BLaER1 treated with 17β-estradiol and CSF1 and Interleukin-3, amounts not matched to agents 10 nM and 100 nM (cell line): Measurements from ENCODE around the gene TOR1AIP2.

Experiments used
- H3K27ac ChIP-seq, 11 experiments: shearing (Covaris generic); formaldehyde crosslinking; 2 replicates each; pipeline ENCODE4 v1.8.1; 2022
- H3K27me3 ChIP-seq, 11 experiments: shearing (Covaris generic); formaldehyde crosslinking; 2 replicates each; pipeline ENCODE4 v1.8.1; 2022
- H3K36me3 ChIP-seq, 11 experiments: shearing (Covaris generic); formaldehyde crosslinking; 2 replicates each; pipeline ENCODE4 v1.8.1; 2022
- H3K4me1 ChIP-seq, 10 experiments: shearing (Covaris generic); formaldehyde crosslinking; 2 replicates each; pipeline ENCODE4 v1.8.1; 2022
- H3K4me2 ChIP-seq, 11 experiments: shearing (Covaris generic); formaldehyde crosslinking; 2 replicates each; pipeline ENCODE4 v1.8.1; 2022
- H3K4me3 ChIP-seq, 10 experiments: shearing (Covaris generic); formaldehyde crosslinking; 2 replicates each; pipeline ENCODE4 v1.8.1; 2022
- H3K9ac ChIP-seq, 11 experiments: shearing (Covaris generic); formaldehyde crosslinking; 2 replicates each; pipeline ENCODE4 v1.8.1; 2022
- H3K9me3 ChIP-seq, 11 experiments: shearing (Covaris generic); formaldehyde crosslinking; replicated peaks in 1 of 11; 2 replicates each; pipeline ENCODE4 v1.8.1; 2022
- H4K20me1 ChIP-seq, 11 experiments: shearing (Covaris generic); formaldehyde crosslinking; 2 replicates each; pipeline ENCODE4 v1.8.1; 2022
- Cebpa-rat ChIP-seq, 11 experiments: shearing (Covaris generic); IDR thresholded peaks; 2 replicates each; pipeline ENCODE4 v1.8.1; 2022

TOR1AIP2 gene

GRCh38 chr1:179917601-179918429 lies 40.2 kb upstream of the TOR1AIP2 start:
- Histone ChIP-seq H3K4me2 (no peak overlapping the region), H3K9me3 (no peaks in the 10 kb centered on the region), H3K27me3 (no peaks in the 10 kb centered on the region), H3K36me3 (peaks cover 76 to 98% (median 88%) of the 10 kb centered on the region in 11 experiments), H3K4me1 (peaks cover 0 to 7% (median 0%) of the 10 kb centered on the region in 10 experiments; a peak in 5 of 20 replicates), H4K20me1 (peaks cover 0 to 3% (median 0%) of the 10 kb centered on the region in 11 experiments; a peak in 1 of 22 replicates), H3K4me3 (no peak overlapping the region), H3K27ac (no peak overlapping the region), H3K9ac (no peak overlapping the region)
- no peak for TF ChIP-seq Cebpa-rat (IDR thresholded peaks at IDR 0.05)

- TF ChIP-seq Cebpa-rat (IDR thresholded peaks at IDR 0.05): no peak
- Histone ChIP-seq H3K4me3 (no peak overlapping the region), H3K36me3 (peaks cover 78 to 100% (median 92%) of the 10 kb centered on the region in 11 experiments), H3K9ac (no peak overlapping the region), H3K9me3 (no peaks in the 10 kb centered on the region), H4K20me1 (no peaks in the 10 kb centered on the region; a peak in 3 of 22 replicates), H3K27me3 (no peaks in the 10 kb centered on the region), H3K27ac (no peak overlapping the region), H3K4me1 (no peaks in the 10 kb centered on the region), H3K4me2 (no peak overlapping the region)
Measured at GRCh38 chr1:179911812-179912211, 34.2 kb upstream of the TOR1AIP2 start.

- Histone ChIP-seq H3K9me3 (no peaks in the 10 kb centered on the region), H3K27me3 (no peaks in the 10 kb centered on the region), H4K20me1 (no peaks in the 10 kb centered on the region; a peak in 3 of 22 replicates), H3K36me3 (peaks cover 74 to 100% (median 89%) of the 10 kb centered on the region in 11 experiments), H3K27ac (no peak overlapping the region), H3K4me1 (no peaks in the 10 kb centered on the region), H3K9ac (no peak overlapping the region), H3K4me3 (no peak overlapping the region), H3K4me2 (no peak overlapping the region)
- no peak for TF ChIP-seq Cebpa-rat (IDR thresholded peaks at IDR 0.05)
Measured at GRCh38 chr1:179910934-179911333, 33.3 kb upstream of the TOR1AIP2 start.

GRCh38 chr1:179889589-179889988 lies 12.0 kb upstream of the TOR1AIP2 start:
- no peak overlapping the region for H3K4me2 ChIP-seq
- no peak overlapping the region for H3K9ac ChIP-seq
- H3K4me3 ChIP-seq: no peak overlapping the region
- peaks cover 80 to 100% (median 85%) of the 10 kb centered on the region in 11 experiments for H3K36me3 ChIP-seq
- H3K4me1 ChIP-seq: peaks cover 17 to 45% (median 30%) of the 10 kb centered on the region in 10 experiments
- TF ChIP-seq Cebpa-rat (IDR thresholded peaks at IDR 0.05): no peak
- H3K27ac ChIP-seq: no peak overlapping the region
- peaks cover 0 to 33% (median 3%) of the 10 kb centered on the region in 11 experiments; a peak in 10 of 22 replicates for H4K20me1 ChIP-seq
- H3K27me3 ChIP-seq: no peaks in the 10 kb centered on the region
- H3K9me3 ChIP-seq: no peaks in the 10 kb centered on the region

GRCh38 chr1:179888071-179888470 lies 10.5 kb upstream of the TOR1AIP2 start:
- H3K4me2 ChIP-seq: peak overlapping the region; percentile 26 to 94 (median 56); a peak in 19 of 22 replicates
- H3K9ac ChIP-seq: peak overlapping the region in 5 of 11 experiments; percentile 6 to 59 (median 31); a peak in 4 of 22 replicates
- peaks cover 67 to 89% (median 72%) of the 10 kb centered on the region in 11 experiments for H3K36me3 ChIP-seq
- H3K4me3 ChIP-seq: peak overlapping the region in 3 of 10 experiments; percentile 15 to 36 (median 33); a peak in 5 of 20 replicates
- H3K9me3 ChIP-seq: no peaks in the 10 kb centered on the region
- peaks cover 0 to 33% (median 3%) of the 10 kb centered on the region in 11 experiments; a peak in 10 of 22 replicates for H4K20me1 ChIP-seq
- peak overlapping the region in 8 of 11 experiments; percentile 8 to 52 (median 28); a peak in 9 of 22 replicates for H3K27ac ChIP-seq
- H3K4me1 ChIP-seq: peaks cover 26 to 53% (median 39%) of the 10 kb centered on the region in 10 experiments
- no peaks in the 10 kb centered on the region for H3K27me3 ChIP-seq
- no peak for TF ChIP-seq Cebpa-rat (IDR thresholded peaks at IDR 0.05)

GRCh38 chr1:179883745-179884138 lies 6.1 kb upstream of the TOR1AIP2 start:
- H3K36me3 ChIP-seq: peaks cover 27 to 45% (median 29%) of the 10 kb centered on the region in 11 experiments
- H3K4me1 ChIP-seq: peaks cover 40 to 70% (median 53%) of the 10 kb centered on the region in 10 experiments
- H3K9me3 ChIP-seq: no peaks in the 10 kb centered on the region
- H3K4me2 ChIP-seq: peak overlapping the region; percentile 77 to 96 (median 87)
- H3K9ac ChIP-seq: peak overlapping the region; percentile 90 to 97 (median 95)
- H3K4me3 ChIP-seq: peak overlapping the region; percentile 69 to 96 (median 83)
- H3K27ac ChIP-seq: peak overlapping the region; percentile 92 to 98 (median 97); a peak in 21 of 22 replicates
- TF ChIP-seq Cebpa-rat (IDR thresholded peaks at IDR 0.05): no peak
- peaks cover 0 to 21% (median 3%) of the 10 kb centered on the region in 11 experiments; a peak in 9 of 22 replicates for H4K20me1 ChIP-seq
- no peaks in the 10 kb centered on the region for H3K27me3 ChIP-seq

GRCh38 chr1:179883040-179883744 lies 5.6 kb upstream of the TOR1AIP2 start:
- peaks cover 36 to 68% (median 50%) of the 10 kb centered on the region in 10 experiments for H3K4me1 ChIP-seq
- H3K27me3 ChIP-seq: no peaks in the 10 kb centered on the region
- 0 out of 22 replicates have a peak, but pooled peaks of 1 of the 11 experiments have one; percentile 9 for TF ChIP-seq Cebpa-rat (IDR thresholded peaks at IDR 0.05)
- no peaks in the 10 kb centered on the region for H3K9me3 ChIP-seq
- H3K36me3 ChIP-seq: peaks cover 27 to 40% (median 28%) of the 10 kb centered on the region in 11 experiments
- H3K4me2 ChIP-seq: peak overlapping the region; percentile 77 to 96 (median 87)
- peak overlapping the region; percentile 69 to 96 (median 83) for H3K4me3 ChIP-seq
- peak overlapping the region; percentile 90 to 97 (median 95) for H3K9ac ChIP-seq
- H3K27ac ChIP-seq: peak overlapping the region; percentile 92 to 98 (median 97)
- peaks cover 0 to 16% (median 2%) of the 10 kb centered on the region in 11 experiments; a peak in 8 of 22 replicates for H4K20me1 ChIP-seq

GRCh38 chr1:179882253-179883039 lies 4.8 kb upstream of the TOR1AIP2 start, which contains the start of gene TOR1AIP1:
TSS of gene TOR1AIP1 (plus strand) at chr1:179882285. CDS start at chr1:179882503, 218 bp downstream.
- no peaks in the 10 kb centered on the region for H3K9me3 ChIP-seq
- peak within 1 kb of the TSS; percentile 92 to 98 (median 97) for H3K27ac ChIP-seq
- H3K36me3 ChIP-seq: peaks cover 25 to 32% (median 27%) of the 10 kb centered on the region in 11 experiments
- H3K4me3 ChIP-seq: peak within 1 kb of the TSS; percentile 69 to 96 (median 83)
- peak within 1 kb of the TSS; percentile 81 to 96 (median 87) for H3K4me2 ChIP-seq
- peak within 1 kb of the TSS; percentile 90 to 97 (median 95) for H3K9ac ChIP-seq
- no peaks in the 10 kb centered on the region for H3K27me3 ChIP-seq
- peaks cover 0 to 10% (median 0%) of the 10 kb centered on the region in 11 experiments; a peak in 5 of 22 replicates for H4K20me1 ChIP-seq
- TF ChIP-seq Cebpa-rat (IDR thresholded peaks at IDR 0.05): no peak
- peaks cover 33 to 64% (median 46%) of the 10 kb centered on the region in 10 experiments for H3K4me1 ChIP-seq
